SJCRH30 (cell line): ENCODE results near the gene TVP23C. TPM values are rescaled to one million over a fixed set of nuclear protein-coding genes. Genes with fewer than 3 reads are reported as not detected.

Experiments used
- DNase-seq, 2 experiments: peaks; one replicate each; pipeline ENCODE4 v3.0.0-alpha.2; 2015 to 2020
- H3K27ac ChIP-seq: fragments of 250-450 bp; sonication (Bioruptor Pico); 2 replicates; pipeline ENCODE4 v1.5.1; 2020; ENCODE audit warnings: mild to moderate bottlenecking, moderate library complexity
- H3K27me3 ChIP-seq: fragments of 250-450 bp; sonication (Bioruptor Pico); 2 replicates; pipeline ENCODE4 v1.5.1; 2020; ENCODE audit warnings: mild to moderate bottlenecking, moderate library complexity
- H3K36me3 ChIP-seq: fragments of 250-450 bp; sonication (Bioruptor Pico); 2 replicates; pipeline ENCODE4 v1.5.1; 2020; ENCODE audit warnings: mild to moderate bottlenecking, moderate library complexity
- H3K4me1 ChIP-seq: fragments of 250-450 bp; sonication (Bioruptor Pico); 2 replicates; pipeline ENCODE4 v1.5.1; 2020; ENCODE audit warnings: mild to moderate bottlenecking, moderate library complexity
- H3K4me3 ChIP-seq: fragments of 250-450 bp; sonication (Bioruptor Pico); 2 replicates; pipeline ENCODE4 v1.5.1; 2020; ENCODE audit warnings: mild to moderate bottlenecking, moderate library complexity
- H3K9me3 ChIP-seq: fragments of 250-450 bp; sonication (Bioruptor Pico); replicated peaks from 2 replicates; pipeline ENCODE4 v1.5.1; 2020; ENCODE audit warnings: mild to moderate bottlenecking, moderate library complexity
- total RNA-seq: library from RNA; depleted of rRNA; stranded (reverse); fragments of >200 nt; shearing (Covaris generic); gene quantifications from 2 replicates; pipeline ENCODE4 v1.2.3, GENCODE V29; 2014; rRNA removed

The TVP23C gene
- total RNA-seq, 1 experiment from 2014 or later, result 1.4 TPM

DNA sequence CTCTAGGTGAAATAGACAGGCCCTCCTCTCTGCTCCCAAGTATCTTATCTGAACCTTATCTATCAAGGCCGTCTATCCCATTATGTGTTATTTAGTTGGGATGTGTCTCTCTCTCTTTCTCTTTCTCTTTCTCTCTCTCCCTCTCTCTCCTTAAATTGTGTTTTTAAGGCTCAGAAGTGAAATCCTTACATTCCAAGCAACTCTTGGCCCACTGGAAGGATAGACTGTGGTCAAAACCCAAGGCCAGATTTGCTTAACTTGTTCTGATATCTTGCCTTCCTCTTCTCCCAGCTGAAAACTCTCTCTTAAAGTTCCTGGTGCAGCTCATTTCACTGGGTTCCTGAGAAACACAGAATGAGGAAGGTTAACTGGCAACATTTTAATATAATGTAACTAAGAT, 110.5 kb downstream of the TVP23C start:
- no peak overlapping the region for H3K4me3 ChIP-seq
- no peak for DNase-seq
- no peaks in the 10 kb centered on the region for H3K36me3 ChIP-seq
- peaks cover 12% of the 10 kb centered on the region; the same call in 1 of the 2 replicates for H3K9me3 ChIP-seq
- H3K27me3 ChIP-seq, result no peaks in the 10 kb centered on the region
- H3K4me1 ChIP-seq, result peaks cover 16% of the 10 kb centered on the region
- no peak overlapping the region for H3K27ac ChIP-seq

Other genes with a start within 250 kb of the TVP23C start
- not detected in 2 replicates for gene TEKT3, start 221.9 kb downstream of the TVP23C start, total RNA-seq
- 0.04 TPM in 1 of 2 replicates, not detected in the other for gene CDRT4, start 95.9 kb downstream of the TVP23C start, total RNA-seq
- 0.10 and 0.12 TPM in 2 replicates for gene FBXW10B, start 56.2 kb upstream of the TVP23C start, total RNA-seq
- gene TRIM16, start 120.8 kb upstream of the TVP23C start, total RNA-seq, result 36.5 and 40.8 TPM in 2 replicates
- gene ZNF286A, start 136.3 kb upstream of the TVP23C start, total RNA-seq, result 164 and 212 TPM in 2 replicates
- 0.05 and 0.12 TPM in 2 replicates for gene TBC1D26, start 168.8 kb upstream of the TVP23C start, total RNA-seq